Ishikawa (cell line): ENCODE results near the gene ESAM.

ENCODE experiments used
- RAD21 ChIP-seq: IDR thresholded peaks from 2 replicates; pipeline ENCODE4 v1.6.1; 2012; ENCODE audit warnings: low read depth
- TEAD4 ChIP-seq: IDR thresholded peaks from 2 replicates; pipeline ENCODE4 v1.6.1; 2012
- YY1 ChIP-seq: IDR thresholded peaks from 2 replicates; pipeline ENCODE4 v1.6.1; 2012; ENCODE audit warnings: low read depth

DNA sequence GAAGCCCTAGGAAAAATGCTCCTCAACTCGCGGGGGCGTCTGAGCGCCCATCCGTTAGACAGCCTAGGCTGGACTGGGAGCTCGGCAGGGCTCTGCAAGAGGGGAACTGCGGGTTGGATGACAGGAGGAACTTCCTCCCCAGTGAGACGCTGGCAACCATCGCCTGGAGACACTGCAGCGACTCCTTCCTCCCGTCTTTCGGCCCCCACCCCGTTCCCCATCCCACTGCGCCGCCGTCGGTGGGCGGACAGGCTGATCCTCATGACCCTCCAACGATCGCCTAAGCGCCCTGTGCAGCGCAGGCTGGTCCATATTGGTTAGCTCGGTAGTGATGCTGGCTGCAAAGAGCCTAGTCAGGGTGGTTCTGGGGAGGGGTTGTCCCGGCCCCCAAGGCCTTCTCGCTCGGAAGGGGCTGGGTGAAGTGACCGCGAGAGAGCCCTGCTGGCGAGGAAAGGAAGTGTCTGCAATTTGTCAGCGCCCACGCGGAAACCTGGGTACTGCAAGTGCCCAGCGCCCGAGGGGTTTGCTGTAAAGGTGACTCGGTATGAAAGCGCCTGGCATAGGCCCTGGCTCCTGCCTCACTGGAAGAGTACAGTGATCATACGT, 21.7 kb downstream of the ESAM start:
- TF ChIP-seq YY1, result no peak
- TF ChIP-seq TEAD4, result no peak
- TF ChIP-seq RAD21, result no peak
